ENCODE results near the gene PDE3A.

- TF ChIP-seq POLR2AphosphoS5 (IDR thresholded peaks at IDR 0.05) (no peak), CTCF (IDR thresholded peaks at IDR 0.05) (no peak), POLR2A (IDR thresholded peaks at IDR 0.05) (no peak)
Measured at GRCh38 chr12:20434996-20435395, 66.7 kb downstream of the PDE3A start.

Data from prostate gland (tissue), 2 donors.